Measurements from ENCODE around the gene SRSF10.

Gene SRSF10

GRCh38 chr1:24002695-24003094 is 22.6 kb upstream of the SRSF10 start:
- TF ChIP-seq CTCF (IDR thresholded peaks at IDR 0.05; ENCODE audit: low read depth, low read length, poor library complexity, severe bottlenecking): no peak
- TF ChIP-seq EZH2phosphoT487 (IDR thresholded peaks at IDR 0.05; ENCODE audit: borderline replicate concordance, low read length): no peak
- H3K4me1 ChIP-seq (ENCODE audit: control insufficient read depth, low read length): peaks cover 14% of the 10 kb centered on the region
- H3K79me2 ChIP-seq (ENCODE audit: control insufficient read depth, low read length): no peaks in the 10 kb centered on the region
- peaks cover 15% of the 10 kb centered on the region for H3K27me3 ChIP-seq (ENCODE audit: control insufficient read depth, low read length)
- H3F3A ChIP-seq (ENCODE audit: control insufficient read depth, insufficient read depth): no peaks in the 10 kb centered on the region
- H3K27ac ChIP-seq (ENCODE audit: low read depth, low read length): no peak overlapping the region
- no peak overlapping the region for H3K4me3 ChIP-seq (ENCODE audit: low read length)
- no peaks in the 10 kb centered on the region for H3K9me2 ChIP-seq (replicated peaks; ENCODE audit: control insufficient read depth, low read length)
- no peaks in the 10 kb centered on the region for H4K20me1 ChIP-seq (ENCODE audit: control insufficient read depth, insufficient read depth, low read depth, low read length)
- H3K9me3 ChIP-seq (ENCODE audit: control insufficient read depth, insufficient read depth, low read length): peaks cover 3% of the 10 kb centered on the region
- H3K36me3 ChIP-seq (ENCODE audit: control insufficient read depth, low read length): no peaks in the 10 kb centered on the region
- H3K4me2 ChIP-seq (ENCODE audit: low read length): no peak overlapping the region

GRCh38 chr1:23999156-23999671 is 19.1 kb upstream of the SRSF10 start:
- no peaks in the 10 kb centered on the region for H3K9me2 ChIP-seq (replicated peaks; ENCODE audit: control insufficient read depth, low read length)
- H3K27me3 ChIP-seq (ENCODE audit: control insufficient read depth, low read length): peaks cover 10% of the 10 kb centered on the region
- TF ChIP-seq CTCF (IDR thresholded peaks at IDR 0.05; ENCODE audit: low read depth, low read length, poor library complexity, severe bottlenecking) (no peak), EZH2phosphoT487 (IDR thresholded peaks at IDR 0.05; ENCODE audit: borderline replicate concordance, low read length) (no peak)
- H3K9me3 ChIP-seq (ENCODE audit: control insufficient read depth, insufficient read depth, low read length): no peaks in the 10 kb centered on the region
- no peak overlapping the region for H3K4me2 ChIP-seq (ENCODE audit: low read length)
- no peaks in the 10 kb centered on the region for H3K79me2 ChIP-seq (ENCODE audit: control insufficient read depth, low read length)
- H3F3A ChIP-seq (ENCODE audit: control insufficient read depth, insufficient read depth): no peaks in the 10 kb centered on the region
- no peaks in the 10 kb centered on the region for H3K36me3 ChIP-seq (ENCODE audit: control insufficient read depth, low read length)
- H3K27ac ChIP-seq (ENCODE audit: low read depth, low read length): no peak overlapping the region
- H4K20me1 ChIP-seq (ENCODE audit: control insufficient read depth, insufficient read depth, low read depth, low read length): no peaks in the 10 kb centered on the region
- H3K4me1 ChIP-seq (ENCODE audit: control insufficient read depth, low read length): peaks cover 11% of the 10 kb centered on the region
- no peak overlapping the region for H3K4me3 ChIP-seq (ENCODE audit: low read length)

- Histone ChIP-seq H3K4me2 (ENCODE audit: low read length) (no peak overlapping the region), H3K79me2 (ENCODE audit: control insufficient read depth, low read length) (no peaks in the 10 kb centered on the region), H3K4me1 (ENCODE audit: control insufficient read depth, low read length) (no peaks in the 10 kb centered on the region), H3F3A (ENCODE audit: control insufficient read depth, insufficient read depth) (no peaks in the 10 kb centered on the region), H3K27ac (ENCODE audit: low read depth, low read length) (no peak overlapping the region), H3K9me3 (ENCODE audit: control insufficient read depth, insufficient read depth, low read length) (no peaks in the 10 kb centered on the region), H4K20me1 (ENCODE audit: control insufficient read depth, insufficient read depth, low read depth, low read length) (no peaks in the 10 kb centered on the region), H3K4me3 (ENCODE audit: low read length) (no peak overlapping the region), H3K27me3 (ENCODE audit: control insufficient read depth, low read length) (no peaks in the 10 kb centered on the region), H3K36me3 (ENCODE audit: control insufficient read depth, low read length) (no peaks in the 10 kb centered on the region), H3K9me2 (replicated peaks; ENCODE audit: control insufficient read depth, low read length) (no peaks in the 10 kb centered on the region)
- TF ChIP-seq CTCF (IDR thresholded peaks at IDR 0.05; ENCODE audit: low read depth, low read length, poor library complexity, severe bottlenecking): no peak
- no peak for TF ChIP-seq EZH2phosphoT487 (IDR thresholded peaks at IDR 0.05; ENCODE audit: borderline replicate concordance, low read length)
Measured at GRCh38 chr1:23997812-23998211, 17.7 kb upstream of the SRSF10 start.
